SK-N-SH (cell line): Measurements from ENCODE around the gene IRGQ. TPM values are rescaled to one million over a fixed set of nuclear protein-coding genes. Genes with fewer than 3 reads are reported as not detected.
A peak's percentile ranks its signal among the peaks of the same experiment; 100 is the strongest.

Experiments used
- CTCF ChIA-PET: fragments of 300-600, 350-600 bp; formaldehyde crosslinking; extraction: SDS; loops from one replicate; lab custom pipeline; 2021; lab: Yijun Ruan, JAX
- POLR2A ChIA-PET: fragments of 350-600 bp; sonication (Branson Sonifier 250); formaldehyde crosslinking; extraction: SDS; loops from one replicate; lab custom pipeline; 2020; ENCODE audit warnings: antibody characterized with exemption, inconsistent platforms; lab: Yijun Ruan, JAX
- DNase-seq: peaks from one replicate; pipeline ENCODE4 v3.0.0; 2012
- H2AFZ ChIP-seq: fragments of 200-600 bp; sonication (generic); 2 replicates; pipeline ENCODE4 v1.8.1; 2016; ENCODE audit warnings: antibody characterized with exemption, mild to moderate bottlenecking, low read depth
- H3F3A ChIP-seq: fragments of 200-600 bp; sonication (generic); replicated peaks from 2 replicates; pipeline ENCODE3; 2016; ENCODE audit warnings: antibody characterized with exemption, mild to moderate bottlenecking; ENCODE audit not compliant: insufficient read depth
- H3K27ac ChIP-seq, 2 experiments: fragments of 200-500 bp in 1 of 2; fragments of 200-600 bp in 1 of 2; sonication (Bioruptor generic) in 1 of 2; sonication (generic), shearing (Covaris generic) in 1 of 2; 2 replicates each; pipeline versions ENCODE4 v1.5.1 to v1.6.1; 2014 to 2016; ENCODE audit warnings: low read depth in 2 of 2, inconsistent platforms in 1 of 2, low read length in 1 of 2, mild to moderate bottlenecking in 1 of 2, mixed read lengths in 1 of 2
- H3K27me3 ChIP-seq: fragments of 200-600 bp; sonication (generic), shearing (Covaris generic); 2 replicates; pipeline ENCODE4 v1.6.1; 2016; ENCODE audit warnings: mixed run types; ENCODE audit not compliant: insufficient read depth
- H3K36me3 ChIP-seq, 2 experiments: fragments of 200-500 bp in 1 of 2; fragments of 200-600 bp in 1 of 2; sonication (Bioruptor generic) in 1 of 2; sonication (generic) in 1 of 2; replicated peaks in 1 of 2; 2 replicates each; pipeline versions ENCODE3 to v1.5.1; 2014 to 2016; ENCODE audit warnings: low read length in 1 of 2, mild to moderate bottlenecking in 1 of 2; ENCODE audit not compliant: insufficient read depth in 2 of 2, control insufficient read depth in 1 of 2
- H3K4me1 ChIP-seq, 2 experiments: fragments of 200-500 bp in 1 of 2; fragments of 200-600 bp in 1 of 2; sonication (Bioruptor generic) in 1 of 2; sonication (generic), shearing (Covaris generic) in 1 of 2; 2 replicates each; pipeline versions ENCODE4 v1.5.1 to v1.6.1; 2014 to 2016; ENCODE audit warnings: low read depth in 1 of 2, low read length in 1 of 2, mixed run types in 1 of 2; ENCODE audit not compliant: insufficient read depth in 2 of 2, control insufficient read depth in 1 of 2
- H3K4me2 ChIP-seq: fragments of 200-600 bp; sonication (generic), shearing (Covaris generic); 2 replicates; pipeline ENCODE4 v1.6.1; 2017; ENCODE audit warnings: mixed run types
- H3K4me3 ChIP-seq, 2 experiments: fragments of 200-500 bp in 1 of 2; fragments of 200-600 bp in 1 of 2; sonication (Bioruptor generic) in 1 of 2; sonication (generic), shearing (Covaris generic) in 1 of 2; 2 replicates each; pipeline versions ENCODE4 v1.5.1 to v1.8.1; 2014 to 2016; ENCODE audit warnings: low read depth in 2 of 2, inconsistent platforms in 1 of 2, low read length in 1 of 2, mild to moderate bottlenecking in 1 of 2, mixed read lengths in 1 of 2, moderate library complexity in 1 of 2
- H3K79me2 ChIP-seq: fragments of 200-600 bp; sonication (generic); 2 replicates; pipeline ENCODE4 v1.8.1; 2017; ENCODE audit warnings: mild to moderate bottlenecking; ENCODE audit not compliant: insufficient read depth
- H3K9ac ChIP-seq: fragments of 200-600 bp; sonication (generic); 2 replicates; pipeline ENCODE4 v1.6.1; 2017; ENCODE audit warnings: mixed run types
- H3K9me2 ChIP-seq: fragments of 200-600 bp; sonication (generic); 2 replicates; pipeline ENCODE4 v1.6.1; 2017; ENCODE audit warnings: mixed run types
- H3K9me3 ChIP-seq: fragments of 200-600 bp; sonication (generic); 2 replicates; pipeline ENCODE4 v1.6.1; 2017; ENCODE audit warnings: mixed run types, mild to moderate bottlenecking, moderate library complexity
- H4K20me1 ChIP-seq: fragments of 200-600 bp; sonication (generic); 2 replicates; pipeline ENCODE4 v1.6.1; 2017; ENCODE audit warnings: mild to moderate bottlenecking, mixed run types; ENCODE audit not compliant: insufficient read depth
- CHD2 ChIP-seq: fragments of 150-350 bp; IDR thresholded peaks from 2 replicates; pipeline ENCODE4 v1.6.1; 2018; ENCODE audit warnings: low read length; ENCODE audit not compliant: partially characterized antibody
- FOXJ3 ChIP-seq: sonication (generic); formaldehyde crosslinking; IDR thresholded peaks from 2 replicates; pipeline ENCODE4 v1.5.1; 2020; ENCODE audit warnings: mild to moderate bottlenecking, missing genetic modification reagents
- NFIC ChIP-seq: IDR thresholded peaks from 2 replicates; pipeline ENCODE4 v1.4.0; 2012; ENCODE audit warnings: borderline replicate concordance
- POLR2AphosphoS5 ChIP-seq: IDR thresholded peaks from 2 replicates; pipeline ENCODE4 v1.6.1; 2012; ENCODE audit warnings: low read depth, low read length
- SMC3 ChIP-seq: IDR thresholded peaks from 2 replicates; pipeline ENCODE4 v1.6.1; 2012; ENCODE audit warnings: low read depth, low read length, improper control_type of control experiment
- TAF1 ChIP-seq: IDR thresholded peaks from 2 replicates; pipeline ENCODE4 v1.6.1; 2012; ENCODE audit warnings: low read depth, mild to moderate bottlenecking, low read length, moderate library complexity, borderline replicate concordance
- TEAD4 ChIP-seq: IDR thresholded peaks from 2 replicates; pipeline ENCODE4 v1.4.0; 2012; ENCODE audit warnings: mild to moderate bottlenecking, borderline replicate concordance; ENCODE audit not compliant: insufficient read depth
- YY1 ChIP-seq: IDR thresholded peaks from 2 replicates; pipeline ENCODE4 v1.4.0; 2012; ENCODE audit warnings: low read depth, mild to moderate bottlenecking
- WGBS: methylation state at CpG from one replicate; pipeline ENCODE4 v1.1.6; 2017; ENCODE audit warnings: low lambda C conversion rate; 5-methylcytosine and 5-hydroxymethylcytosine counted together
- polyA plus RNA-seq, 3 experiments: library from polyadenylated mRNA; depleted of rRNA; stranded (reverse); fragments of >200 nt; gene quantifications; 2 replicates each; pipeline ENCODE4 v1.2.3, GENCODE V29; 2012
- TF ChIP-seq, protein P1 (sequence below): IDR thresholded peaks from 2 replicates; pipeline ENCODE4 v1.4.0; 2012; ENCODE audit warnings: low read depth, borderline replicate concordance
- TF ChIP-seq, protein P2 (sequence below): fragments of 150-350 bp; IDR thresholded peaks from 2 replicates; pipeline ENCODE4 v1.6.1; 2017; ENCODE audit warnings: antibody characterized with exemption, low read length, low read depth, borderline replicate concordance
- TF ChIP-seq, protein P3 (sequence below): IDR thresholded peaks from 2 replicates; pipeline ENCODE4 v1.4.0; 2012; ENCODE audit warnings: low read depth, borderline replicate concordance

The IRGQ gene
- polyA plus RNA-seq, 1 of the 3 experiments (the other 2 are of a cell fraction), result 8.4 TPM

DNA sequence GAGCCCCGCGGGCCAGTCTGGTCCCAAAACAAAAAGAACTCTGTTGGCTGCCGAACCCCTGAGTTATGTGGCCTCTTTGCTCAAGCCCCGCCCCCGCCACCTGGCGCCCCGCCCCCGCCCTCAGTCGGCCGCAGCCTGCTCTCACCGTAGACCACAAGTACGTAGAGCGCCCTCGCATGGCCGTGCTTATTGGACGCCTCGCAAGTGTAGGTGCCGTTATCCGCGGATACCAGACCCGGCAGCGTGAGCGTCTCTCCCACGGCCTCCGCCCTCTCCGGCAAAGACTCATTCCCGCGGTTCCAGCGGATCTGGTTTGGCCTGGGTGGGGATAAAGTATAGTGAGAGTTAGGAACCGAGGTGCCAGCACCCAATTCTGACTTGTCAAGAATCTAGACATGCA lies 29.0 kb upstream of the IRGQ start:
- Histone ChIP-seq H4K20me1 (no peaks in the 10 kb centered on the region), H3K4me1 (peaks cover 0 to 6% of the 10 kb centered on the region in 2 experiments; a peak in 1 of 4 replicates), H3K36me3 (peaks cover 0 to 3% of the 10 kb centered on the region in 2 experiments), H3K9ac (no peak overlapping the region), H3K27me3 (no peaks in the 10 kb centered on the region), H3K9me3 (no peaks in the 10 kb centered on the region), H3K9me2 (no peaks in the 10 kb centered on the region), H3K4me2 (no peak overlapping the region), H2AFZ (no peak overlapping the region), H3K27ac (no peak overlapping the region), H3K79me2 (no peaks in the 10 kb centered on the region; the same call in 1 of the 2 replicates), H3F3A (peaks cover 4% of the 10 kb centered on the region), H3K4me3 (no peak overlapping the region)
- ChIA-PET POLR2A (no interaction called here), CTCF (no interaction called here)
- no peak for DNase-seq
- TF ChIP-seq FOXJ3 (CRISPR knock-in tag) (no peak), YY1 (no peak), TAF1 (no peak), CHD2 (no peak), TEAD4 (no peak), NFIC (no peak)
- TF ChIP-seq, protein P1, sequence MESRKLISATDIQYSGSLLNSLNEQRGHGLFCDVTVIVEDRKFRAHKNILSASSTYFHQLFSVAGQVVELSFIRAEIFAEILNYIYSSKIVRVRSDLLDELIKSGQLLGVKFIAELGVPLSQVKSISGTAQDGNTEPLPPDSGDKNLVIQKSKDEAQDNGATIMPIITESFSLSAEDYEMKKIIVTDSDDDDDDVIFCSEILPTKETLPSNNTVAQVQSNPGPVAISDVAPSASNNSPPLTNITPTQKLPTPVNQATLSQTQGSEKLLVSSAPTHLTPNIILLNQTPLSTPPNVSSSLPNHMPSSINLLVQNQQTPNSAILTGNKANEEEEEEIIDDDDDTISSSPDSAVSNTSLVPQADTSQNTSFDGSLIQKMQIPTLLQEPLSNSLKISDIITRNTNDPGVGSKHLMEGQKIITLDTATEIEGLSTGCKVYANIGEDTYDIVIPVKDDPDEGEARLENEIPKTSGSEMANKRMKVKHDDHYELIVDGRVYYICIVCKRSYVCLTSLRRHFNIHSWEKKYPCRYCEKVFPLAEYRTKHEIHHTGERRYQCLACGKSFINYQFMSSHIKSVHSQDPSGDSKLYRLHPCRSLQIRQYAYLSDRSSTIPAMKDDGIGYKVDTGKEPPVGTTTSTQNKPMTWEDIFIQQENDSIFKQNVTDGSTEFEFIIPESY, result no peak
- TF ChIP-seq, protein P2, sequence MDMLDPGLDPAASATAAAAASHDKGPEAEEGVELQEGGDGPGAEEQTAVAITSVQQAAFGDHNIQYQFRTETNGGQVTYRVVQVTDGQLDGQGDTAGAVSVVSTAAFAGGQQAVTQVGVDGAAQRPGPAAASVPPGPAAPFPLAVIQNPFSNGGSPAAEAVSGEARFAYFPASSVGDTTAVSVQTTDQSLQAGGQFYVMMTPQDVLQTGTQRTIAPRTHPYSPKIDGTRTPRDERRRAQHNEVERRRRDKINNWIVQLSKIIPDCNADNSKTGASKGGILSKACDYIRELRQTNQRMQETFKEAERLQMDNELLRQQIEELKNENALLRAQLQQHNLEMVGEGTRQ, result no peak
- TF ChIP-seq, protein P3, sequence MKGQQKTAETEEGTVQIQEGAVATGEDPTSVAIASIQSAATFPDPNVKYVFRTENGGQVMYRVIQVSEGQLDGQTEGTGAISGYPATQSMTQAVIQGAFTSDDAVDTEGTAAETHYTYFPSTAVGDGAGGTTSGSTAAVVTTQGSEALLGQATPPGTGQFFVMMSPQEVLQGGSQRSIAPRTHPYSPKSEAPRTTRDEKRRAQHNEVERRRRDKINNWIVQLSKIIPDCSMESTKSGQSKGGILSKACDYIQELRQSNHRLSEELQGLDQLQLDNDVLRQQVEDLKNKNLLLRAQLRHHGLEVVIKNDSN, result no peak
- WGBS, result 95% methylated on average over 30 of the region's 30 CpGs

DNA sequence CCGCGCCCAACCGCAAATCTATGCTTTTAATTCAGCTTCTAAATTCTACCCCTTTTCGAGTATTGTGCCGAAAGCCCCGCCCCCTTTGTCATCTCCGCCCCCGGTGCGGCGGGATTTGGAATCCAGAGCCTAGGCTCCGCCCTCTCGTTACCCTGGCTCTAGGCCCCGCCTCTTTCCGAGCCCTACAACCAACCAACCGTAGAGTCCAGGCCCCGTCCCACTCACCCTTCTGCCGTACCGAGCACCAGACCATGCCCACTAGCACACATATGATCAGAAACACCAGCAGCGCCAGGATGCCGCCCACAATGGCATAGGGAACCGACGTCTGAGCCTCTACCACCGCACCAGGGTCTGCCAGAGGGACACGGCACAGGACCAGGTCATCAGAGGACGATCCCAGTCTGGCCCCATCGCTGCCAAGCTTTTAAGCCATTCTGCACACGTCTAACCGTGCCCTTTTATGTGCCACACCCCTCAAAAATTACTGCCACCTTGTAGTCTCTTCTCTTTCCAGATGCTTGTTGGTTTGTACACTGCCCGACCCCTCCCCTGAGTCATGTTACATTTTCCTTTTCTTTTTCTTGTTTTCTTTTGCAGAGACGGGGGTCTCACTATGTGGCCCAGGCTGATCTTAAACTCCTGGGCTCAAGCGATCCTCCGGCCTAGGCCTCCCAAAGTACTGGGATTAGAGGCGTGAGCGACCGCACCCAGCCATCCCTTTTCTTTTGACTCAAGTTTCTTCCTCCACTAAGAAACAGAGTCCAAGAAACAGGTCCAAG lies 28.1 kb upstream of the IRGQ start:
- POLR2A ChIA-PET, result no interaction called here
- no peaks in the 10 kb centered on the region for H4K20me1 ChIP-seq
- CTCF ChIA-PET, result no interaction called here

More for the DNA sequence above, 28.1 kb upstream of the IRGQ start:
- Histone ChIP-seq H3K4me1 (peaks cover 0 to 8% of the 10 kb centered on the region in 2 experiments; a peak in 1 of 4 replicates), H3K9ac (no peak overlapping the region), H3K27me3 (no peaks in the 10 kb centered on the region), H3K9me3 (no peaks in the 10 kb centered on the region), H3K9me2 (no peaks in the 10 kb centered on the region), H3F3A (peaks cover 4% of the 10 kb centered on the region), H3K27ac (no peak overlapping the region), H3K4me3 (no peak overlapping the region), H3K79me2 (peaks cover under 1% of the 10 kb centered on the region), H2AFZ (no peak overlapping the region), H3K36me3 (peaks cover 0 to 3% of the 10 kb centered on the region in 2 experiments), H3K4me2 (no peak overlapping the region)
- WGBS, result 93% methylated on average over 35 of the region's 35 CpGs
- TF ChIP-seq TEAD4, result no peak
- no peak for TF ChIP-seq TAF1
- TF ChIP-seq POLR2AphosphoS5, result no peak
- TF ChIP-seq SMC3, result no peak
- peak; percentile 75 for DNase-seq
